C4-2B (cell line): ENCODE measurements around the gene INPPL1.

Experiments
- H3K27ac ChIP-seq: fragments of 450-650 bp; 2 replicates; pipeline ENCODE4 v1.5.1; 2017
- CTCF ChIP-seq: fragments of 450-650 bp; conservative IDR thresholded peaks from 2 replicates; pipeline ENCODE4 v1.5.1; 2017; ENCODE audit warnings: mild to moderate bottlenecking
- ZFX ChIP-seq: fragments of 450-650 bp; IDR thresholded peaks from 2 replicates; pipeline ENCODE4 v1.6.1; 2017

Gene INPPL1

GRCh38 chr11:72226701-72227100, 2.1 kb downstream of the INPPL1 start:
- TF ChIP-seq CTCF, result no peak
- no peak for TF ChIP-seq ZFX
- H3K27ac ChIP-seq, result no peak overlapping the region

DNA sequence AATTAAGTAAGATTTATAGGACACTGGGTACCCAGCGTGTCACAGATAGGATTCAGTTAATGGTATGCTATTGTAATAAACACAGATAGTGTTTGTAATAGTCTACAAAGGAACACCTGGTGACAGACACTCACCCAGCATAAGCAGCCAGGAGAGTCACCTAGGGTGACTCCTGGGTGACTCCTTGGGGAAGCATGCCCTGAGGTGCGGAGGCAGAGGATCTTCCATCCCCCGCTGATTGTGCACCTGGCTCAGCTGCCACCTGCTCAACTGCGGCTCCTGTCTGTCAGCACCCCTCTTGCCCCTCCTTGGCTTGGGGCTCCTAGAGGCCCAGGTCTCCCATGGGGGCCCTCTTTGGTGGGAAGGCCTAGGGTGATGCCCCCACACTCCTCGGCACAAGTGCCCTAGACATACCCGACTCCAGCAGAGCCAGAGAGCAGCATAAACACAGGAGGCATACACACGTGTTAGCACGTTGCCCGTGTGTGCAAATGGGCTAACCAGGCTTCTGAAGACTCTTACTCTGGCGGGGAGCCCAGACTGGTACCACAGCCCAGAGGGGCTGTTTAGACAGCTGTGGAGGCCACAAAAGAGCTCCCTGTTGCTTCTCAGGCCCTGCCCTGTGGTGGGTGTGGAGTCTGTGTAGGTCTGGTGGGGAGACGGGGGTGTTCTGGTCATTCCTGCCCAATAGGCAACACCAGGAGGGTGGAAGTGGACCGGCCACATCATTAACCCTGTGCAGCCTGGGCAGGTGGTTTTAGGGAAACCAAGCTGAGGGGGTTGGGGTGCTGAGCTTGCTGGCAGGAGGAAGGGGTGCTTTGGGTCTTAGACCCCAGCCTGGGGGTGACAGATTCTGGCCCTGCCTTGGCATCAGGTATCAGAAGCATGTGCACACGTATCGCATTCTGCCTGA, 3.0 kb downstream of the INPPL1 start:
- TF ChIP-seq CTCF (no peak), ZFX (no peak)
- no peak overlapping the region for H3K27ac ChIP-seq

GRCh38 chr11:72228229-72228843, 3.8 kb downstream of the INPPL1 start:
- TF ChIP-seq CTCF (no peak), ZFX (no peak)
- no peak overlapping the region for H3K27ac ChIP-seq

DNA sequence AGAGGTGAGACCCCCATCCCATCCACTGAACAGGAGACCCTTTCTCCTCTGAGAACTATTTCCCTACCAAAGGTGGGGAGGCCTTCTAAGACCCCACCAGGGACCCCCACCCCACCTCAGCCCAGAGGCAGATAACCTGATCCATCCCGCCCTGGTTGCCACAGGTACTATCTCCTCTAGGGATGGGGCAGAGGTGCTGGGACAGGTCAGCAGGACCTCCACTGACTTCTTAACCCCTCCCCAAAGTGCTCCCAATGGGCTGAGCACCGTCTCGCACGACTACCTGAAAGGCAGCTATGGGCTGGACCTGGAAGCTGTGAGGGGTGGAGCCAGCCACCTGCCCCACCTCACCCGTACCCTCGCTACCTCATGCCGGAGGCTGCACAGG, 4.3 kb downstream of the INPPL1 start:
- no peak overlapping the region for H3K27ac ChIP-seq
- TF ChIP-seq CTCF (no peak), ZFX (no peak)

- no peak for TF ChIP-seq ZFX
- no peak for TF ChIP-seq CTCF
- no peak overlapping the region for H3K27ac ChIP-seq
Measured at GRCh38 chr11:72229336-72229924, 4.9 kb downstream of the INPPL1 start.

DNA sequence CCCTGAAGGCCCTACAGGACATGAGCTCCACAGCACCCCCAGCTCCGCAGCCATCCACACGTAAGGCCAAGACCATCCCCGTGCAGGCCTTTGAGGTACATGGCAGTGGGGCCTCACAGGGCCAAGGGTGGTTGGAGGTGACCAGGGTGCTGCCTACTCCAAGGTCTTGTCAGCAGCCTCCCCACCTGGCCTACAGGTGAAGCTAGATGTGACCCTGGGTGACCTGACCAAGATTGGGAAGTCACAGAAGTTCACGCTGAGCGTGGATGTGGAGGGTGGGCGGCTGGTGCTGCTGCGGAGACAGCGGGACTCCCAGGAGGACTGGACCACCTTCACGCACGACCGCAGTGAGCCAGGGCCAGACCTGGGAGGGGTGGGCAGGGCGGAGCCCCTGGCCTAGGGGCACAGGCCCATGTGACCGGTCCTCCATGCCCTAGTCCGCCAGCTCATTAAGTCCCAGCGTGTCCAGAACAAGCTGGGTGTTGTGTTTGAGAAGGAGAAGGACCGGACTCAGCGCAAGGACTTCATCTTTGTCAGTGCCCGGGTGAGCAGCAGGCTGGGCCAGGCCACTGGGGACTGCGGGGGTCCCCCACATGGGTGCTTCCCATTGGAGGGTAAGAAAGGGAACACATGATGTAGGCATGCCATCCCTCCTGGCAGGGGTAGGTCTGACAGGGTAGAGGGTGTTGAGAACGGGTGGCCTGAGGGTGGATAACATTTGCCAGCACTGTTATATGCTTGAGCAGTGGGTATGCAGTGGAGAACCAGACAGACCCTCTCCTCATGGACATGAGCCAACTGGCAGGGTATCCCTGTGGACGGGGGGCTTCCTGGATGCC, 5.6 kb downstream of the INPPL1 start:
- H3K27ac ChIP-seq, result no peak overlapping the region
- TF ChIP-seq ZFX, result no peak
- TF ChIP-seq CTCF, result no peak
